GM23338 (cell line): ENCODE measurements around the gene TMEM245. TPM values are rescaled to one million over a fixed set of nuclear protein-coding genes. Genes with fewer than 3 reads are reported as not detected.

Experiments used
- ATAC-seq: fragments of 200-7000 bp; cut with Tn5 transposase; 3 replicates; pipeline ENCODE4 v1.9.1; 2020
- DNase-seq: peaks from one replicate; pipeline ENCODE4 v3.0.0-alpha.2; 2015; ENCODE audit warnings: low spot score
- H2AFZ ChIP-seq: fragments of 200-600 bp; sonication (generic); 2 replicates; pipeline ENCODE4 v1.8.0; 2016; ENCODE audit warnings: antibody characterized with exemption, mild to moderate bottlenecking, moderate library complexity
- H3F3A ChIP-seq: fragments of 200-600 bp; sonication (generic); replicated peaks from 2 replicates; pipeline ENCODE4 v1.8.0; 2017; ENCODE audit warnings: antibody characterized with exemption, mixed run types, low read depth
- H3K27ac ChIP-seq: fragments of 200-600 bp; sonication (generic); 2 replicates; pipeline ENCODE4 v1.6.1; 2016; ENCODE audit warnings: low read depth
- H3K27me3 ChIP-seq: fragments of 200-600 bp; sonication (generic); 2 replicates; pipeline ENCODE4 v1.8.0; 2016; ENCODE audit warnings: mild to moderate bottlenecking, mixed run types, moderate library complexity; ENCODE audit not compliant: insufficient read depth
- H3K36me3 ChIP-seq: fragments of 200-600 bp; sonication (generic); 2 replicates; pipeline ENCODE4 v1.8.0; 2016; ENCODE audit warnings: mild to moderate bottlenecking; ENCODE audit not compliant: insufficient read depth
- H3K4me1 ChIP-seq: fragments of 200-600 bp; sonication (generic); 2 replicates; pipeline ENCODE4 v1.8.0; 2016; ENCODE audit warnings: mild to moderate bottlenecking, moderate library complexity; ENCODE audit not compliant: insufficient read depth
- H3K4me2 ChIP-seq: fragments of 200-600 bp; sonication (generic); 2 replicates; pipeline ENCODE4 v1.7.1; 2017; ENCODE audit warnings: mixed run types
- H3K4me3 ChIP-seq: fragments of 200-600 bp; sonication (generic); 2 replicates; pipeline ENCODE4 v1.6.1; 2016; ENCODE audit warnings: mixed run types
- H3K79me2 ChIP-seq: fragments of 200-600 bp; sonication (generic); replicated peaks from 2 replicates; pipeline ENCODE4 v1.8.0; 2017; ENCODE audit warnings: mild to moderate bottlenecking; ENCODE audit not compliant: insufficient read depth
- H3K9me2 ChIP-seq: fragments of 200-600 bp; sonication (generic); 2 replicates; pipeline ENCODE4 v1.8.0; 2017; ENCODE audit not compliant: insufficient read depth
- H4K20me1 ChIP-seq: fragments of 200-600 bp; sonication (generic); replicated peaks from 2 replicates; pipeline ENCODE4 v1.8.0; 2017; ENCODE audit warnings: mild to moderate bottlenecking; ENCODE audit not compliant: insufficient read depth
- H3K27ac Mint-ChIP-seq: 2 replicates; pipeline ENCODE4 v1.8.0; 2020; ENCODE audit warnings: inconsistent platforms, mild to moderate bottlenecking, moderate library complexity, mixed read lengths
- H3K27me3 Mint-ChIP-seq: 3 replicates; pipeline ENCODE4 v1.8.0; 2022; ENCODE audit warnings: low read depth, mild to moderate bottlenecking, moderate library complexity, mixed read lengths, inconsistent platforms; ENCODE audit not compliant: insufficient read depth, poor library complexity
- H3K36me3 Mint-ChIP-seq: 3 replicates; pipeline ENCODE4 v1.8.0; 2021; ENCODE audit warnings: low read depth, mild to moderate bottlenecking, inconsistent platforms, moderate library complexity, mixed read lengths
- H3K4me1 Mint-ChIP-seq: 3 replicates; pipeline ENCODE4 v1.8.0; 2020; ENCODE audit warnings: mild to moderate bottlenecking, inconsistent platforms, mixed read lengths
- H3K4me3 Mint-ChIP-seq: 3 replicates; pipeline ENCODE4 v1.8.0; 2021; ENCODE audit warnings: moderate library complexity, mild to moderate bottlenecking, inconsistent platforms, mixed read lengths
- H3K9me3 Mint-ChIP-seq: 3 replicates; pipeline ENCODE4 v1.8.0; 2020; ENCODE audit warnings: moderate library complexity, mild to moderate bottlenecking, inconsistent platforms, mixed read lengths
- EZH2 ChIP-seq: fragments of 200-600 bp; sonication (generic); IDR thresholded peaks from one replicate; pipeline ENCODE4 v1.8.0; 2017; ENCODE audit warnings: antibody characterized with exemption, mild to moderate bottlenecking, low read depth; ENCODE audit not compliant: unreplicated experiment
- EZH2phosphoT487 ChIP-seq: fragments of 200-600 bp; sonication (generic); IDR thresholded peaks from one replicate; pipeline ENCODE4 v1.8.1; 2018; ENCODE audit warnings: antibody characterized with exemption; ENCODE audit not compliant: unreplicated experiment
- JUNB ChIP-seq: IDR thresholded peaks from one replicate; pipeline ENCODE4 v1.6.1; 2016; ENCODE audit warnings: antibody characterized with exemption; ENCODE audit not compliant: unreplicated experiment
- NANOG ChIP-seq: IDR thresholded peaks from 2 replicates; pipeline ENCODE4 v1.6.1; 2016; ENCODE audit warnings: antibody characterized with exemption, borderline replicate concordance
- POLR2AphosphoS5 ChIP-seq: IDR thresholded peaks from 2 replicates; pipeline ENCODE4 v1.6.1; 2016; ENCODE audit warnings: antibody characterized with exemption, low read depth
- STAT1 ChIP-seq: IDR thresholded peaks from one replicate; pipeline ENCODE4 v1.6.1; 2016; ENCODE audit warnings: antibody characterized with exemption; ENCODE audit not compliant: unreplicated experiment
- ZNF114 ChIP-seq: fragments of 250-450 bp; sonication (Bioruptor Pico); IDR thresholded peaks from 2 replicates; pipeline ENCODE4 v1.5.0; 2020; ENCODE audit warnings: mild to moderate bottlenecking, moderate library complexity
- polyA plus RNA-seq: library from polyadenylated mRNA; unstranded; fragments of >200 nt; fragmentation: Nextera tagmentation; extraction: Ambion mirVana; gene quantifications from 2 replicates; pipeline ENCODE4 v1.2.1, GENCODE V29; 2016
- total RNA-seq: library from RNA; depleted of rRNA; stranded (reverse); fragments of >200 nt; shearing (Covaris generic); gene quantifications from 2 replicates; pipeline ENCODE4 v1.2.3, GENCODE V29; 2014
- TF ChIP-seq, protein P1 (sequence below), 2 experiments: fragments of 200-600 bp in 1 of 2; sonication (generic) in 1 of 2; conservative IDR thresholded peaks; 2 replicates each; pipeline versions ENCODE4 v1.5.1 to v1.6.1; 2016 to 2017; ENCODE audit warnings: antibody characterized with exemption in 2 of 2, low read depth in 2 of 2, mild to moderate bottlenecking in 2 of 2, moderate library complexity in 1 of 2
- TF ChIP-seq, protein P2 (sequence below): IDR thresholded peaks from 2 replicates; pipeline ENCODE4 v1.6.1; 2016; ENCODE audit warnings: antibody characterized with exemption

Gene TMEM245
- total and polyA plus RNA-seq, 2 experiments from 2014 or later = 17.3 to 64.1 TPM

DNA sequence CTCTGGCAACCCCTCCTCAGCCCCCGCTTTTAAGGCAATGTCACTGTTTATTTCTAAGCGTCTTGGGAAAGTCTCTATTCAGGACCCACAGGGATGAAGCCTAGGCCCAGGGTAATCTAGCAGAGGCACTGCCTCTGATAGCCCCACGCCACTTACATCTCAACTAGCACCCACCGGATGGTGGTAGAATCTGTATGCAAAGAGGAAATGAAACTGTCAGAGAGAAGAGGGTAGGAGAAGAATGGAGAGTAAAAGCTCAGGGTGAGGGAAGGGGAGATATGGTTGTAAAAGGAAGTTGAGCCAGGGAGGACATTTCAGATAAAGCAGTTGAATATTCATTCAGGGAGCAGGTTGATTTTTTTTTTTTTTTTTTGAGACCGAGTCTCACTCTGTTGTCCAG, 44.3 kb upstream of the TMEM245 start:
- Histone ChIP-seq H3F3A (peaks cover 4% of the 10 kb centered on the region; the same call in 1 of the 2 replicates), H4K20me1 (no peaks in the 10 kb centered on the region), H3K79me2 (no peaks in the 10 kb centered on the region), H3K9me2 (no peaks in the 10 kb centered on the region), H3K27me3 (peaks cover 37% of the 10 kb centered on the region), H3K4me2 (no peak overlapping the region), H3K27ac (no peak overlapping the region), H3K4me3 (no peak overlapping the region), H3K4me1 (0 out of 2 replicates have a peak, but pooled peaks cover 9% of the 10 kb centered on the region), H2AFZ (no peak overlapping the region), H3K36me3 (no peaks in the 10 kb centered on the region)
- Mint-ChIP-seq H3K9me3 (peaks cover 11% of the 10 kb centered on the region), H3K27me3 (peaks cover 24% of the 10 kb centered on the region), H3K27ac (no peak overlapping the region), H3K36me3 (peaks cover 2% of the 10 kb centered on the region; the same call in 1 of the 3 replicates), H3K4me1 (peaks cover 7% of the 10 kb centered on the region; the same call in 1 of the 3 replicates), H3K4me3 (no peak overlapping the region)
- no peak for DNase-seq
- no peak for ATAC-seq
- no peak for TF ChIP-seq POLR2AphosphoS5
- TF ChIP-seq, protein P1, sequence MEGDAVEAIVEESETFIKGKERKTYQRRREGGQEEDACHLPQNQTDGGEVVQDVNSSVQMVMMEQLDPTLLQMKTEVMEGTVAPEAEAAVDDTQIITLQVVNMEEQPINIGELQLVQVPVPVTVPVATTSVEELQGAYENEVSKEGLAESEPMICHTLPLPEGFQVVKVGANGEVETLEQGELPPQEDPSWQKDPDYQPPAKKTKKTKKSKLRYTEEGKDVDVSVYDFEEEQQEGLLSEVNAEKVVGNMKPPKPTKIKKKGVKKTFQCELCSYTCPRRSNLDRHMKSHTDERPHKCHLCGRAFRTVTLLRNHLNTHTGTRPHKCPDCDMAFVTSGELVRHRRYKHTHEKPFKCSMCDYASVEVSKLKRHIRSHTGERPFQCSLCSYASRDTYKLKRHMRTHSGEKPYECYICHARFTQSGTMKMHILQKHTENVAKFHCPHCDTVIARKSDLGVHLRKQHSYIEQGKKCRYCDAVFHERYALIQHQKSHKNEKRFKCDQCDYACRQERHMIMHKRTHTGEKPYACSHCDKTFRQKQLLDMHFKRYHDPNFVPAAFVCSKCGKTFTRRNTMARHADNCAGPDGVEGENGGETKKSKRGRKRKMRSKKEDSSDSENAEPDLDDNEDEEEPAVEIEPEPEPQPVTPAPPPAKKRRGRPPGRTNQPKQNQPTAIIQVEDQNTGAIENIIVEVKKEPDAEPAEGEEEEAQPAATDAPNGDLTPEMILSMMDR (conservative IDR thresholded peaks at IDR 0.05; ENCODE audit: low read depth in 2 of 2) = no peak
- no peak for TF ChIP-seq ZNF114 (CRISPR knock-in tag)
- TF ChIP-seq, protein P2, sequence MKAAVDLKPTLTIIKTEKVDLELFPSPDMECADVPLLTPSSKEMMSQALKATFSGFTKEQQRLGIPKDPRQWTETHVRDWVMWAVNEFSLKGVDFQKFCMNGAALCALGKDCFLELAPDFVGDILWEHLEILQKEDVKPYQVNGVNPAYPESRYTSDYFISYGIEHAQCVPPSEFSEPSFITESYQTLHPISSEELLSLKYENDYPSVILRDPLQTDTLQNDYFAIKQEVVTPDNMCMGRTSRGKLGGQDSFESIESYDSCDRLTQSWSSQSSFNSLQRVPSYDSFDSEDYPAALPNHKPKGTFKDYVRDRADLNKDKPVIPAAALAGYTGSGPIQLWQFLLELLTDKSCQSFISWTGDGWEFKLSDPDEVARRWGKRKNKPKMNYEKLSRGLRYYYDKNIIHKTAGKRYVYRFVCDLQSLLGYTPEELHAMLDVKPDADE = no peak
- TF ChIP-seq JUNB = no peak
- TF ChIP-seq STAT1 = no peak
- no peak for TF ChIP-seq EZH2

DNA sequence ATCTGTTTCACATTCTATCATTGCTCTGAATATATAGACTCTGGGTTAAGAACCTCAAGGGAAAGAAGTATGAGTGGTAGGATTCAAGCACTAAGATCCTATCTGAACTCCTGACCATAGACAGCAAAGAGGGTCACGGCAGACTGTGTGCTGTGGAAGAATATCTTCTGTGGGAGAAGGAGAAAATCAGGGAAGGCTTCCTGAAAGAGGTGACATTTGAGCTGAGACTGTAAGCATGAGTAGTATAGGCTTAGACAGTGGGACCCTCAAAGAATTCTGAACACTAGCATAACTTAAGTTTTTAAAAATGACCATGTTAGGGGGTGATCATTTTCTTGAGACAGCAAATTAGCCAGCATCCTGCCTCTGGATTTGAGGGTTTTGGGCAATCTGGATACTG, 43.4 kb upstream of the TMEM245 start:
- Histone ChIP-seq H3K4me3 (no peak overlapping the region), H3K36me3 (no peaks in the 10 kb centered on the region), H3K79me2 (no peaks in the 10 kb centered on the region), H3K4me1 (0 out of 2 replicates have a peak, but pooled peaks cover 9% of the 10 kb centered on the region), H3F3A (peaks cover 4% of the 10 kb centered on the region; the same call in 1 of the 2 replicates), H3K9me2 (no peaks in the 10 kb centered on the region), H4K20me1 (no peaks in the 10 kb centered on the region), H3K27ac (no peak overlapping the region), H3K27me3 (peaks cover 29% of the 10 kb centered on the region), H3K4me2 (no peak overlapping the region), H2AFZ (no peak overlapping the region)
- Mint-ChIP-seq H3K9me3 (peaks cover 11% of the 10 kb centered on the region), H3K36me3 (peaks cover 2% of the 10 kb centered on the region; the same call in 1 of the 3 replicates), H3K27me3 (peaks cover 24% of the 10 kb centered on the region), H3K4me1 (peaks cover 7% of the 10 kb centered on the region; the same call in 1 of the 3 replicates), H3K27ac (no peak overlapping the region), H3K4me3 (no peak overlapping the region)
- no peak for ATAC-seq
- DNase-seq = no peak
- TF ChIP-seq, protein P2 = no peak
- TF ChIP-seq EZH2phosphoT487 = no peak
- TF ChIP-seq NANOG = no peak
- TF ChIP-seq STAT1 = no peak
- TF ChIP-seq ZNF114 (CRISPR knock-in tag) = no peak
- TF ChIP-seq, protein P1 (conservative IDR thresholded peaks at IDR 0.05; ENCODE audit: low read depth in 2 of 2) = no peak
